Endodermal cell (in vitro differentiated cells): ENCODE data around the gene PSENEN. TPM values are rescaled to one million over a fixed set of nuclear protein-coding genes. Genes with fewer than 3 reads are reported as not detected.

Source experiments
- DNase-seq: peaks from one replicate; pipeline ENCODE4 v3.0.0-alpha.2; 2017
- H3K27ac ChIP-seq: 2 replicates; pipeline ENCODE4 v1.5.1; 2013; ENCODE audit warnings: mild to moderate bottlenecking, low read depth, low read length, moderate library complexity
- H3K27me3 ChIP-seq: 2 replicates; pipeline ENCODE4 v1.6.1; 2013; ENCODE audit warnings: mild to moderate bottlenecking, low read length, moderate library complexity; ENCODE audit not compliant: insufficient read depth, control insufficient read depth, poor library complexity, severe bottlenecking
- H3K36me3 ChIP-seq: 2 replicates; pipeline ENCODE4 v1.7.0; 2013; ENCODE audit warnings: mild to moderate bottlenecking, low read length, moderate library complexity; ENCODE audit not compliant: control insufficient read depth, insufficient read depth
- H3K4me1 ChIP-seq: one replicate; pipeline ENCODE4 v1.7.0; 2013; ENCODE audit warnings: low read length; ENCODE audit not compliant: control insufficient read depth, insufficient read depth
- H3K4me3 ChIP-seq: 2 replicates; pipeline ENCODE4 v1.5.1; 2013; ENCODE audit warnings: mild to moderate bottlenecking, low read length, moderate library complexity
- H3K9ac ChIP-seq: 2 replicates; pipeline ENCODE4 v1.6.1; 2013; ENCODE audit warnings: mild to moderate bottlenecking, low read length, moderate library complexity; ENCODE audit not compliant: poor library complexity, severe bottlenecking; ENCODE audit errors: extremely low read depth
- H3K9me3 ChIP-seq: 2 replicates; pipeline ENCODE4 v1.6.1; 2013; ENCODE audit warnings: mild to moderate bottlenecking, low read length, moderate library complexity; ENCODE audit not compliant: control insufficient read depth
- H3K27ac Mint-ChIP-seq: 2 replicates; pipeline ENCODE4 v1.8.0; 2020; ENCODE audit warnings: mixed read lengths
- H3K27me3 Mint-ChIP-seq: 2 replicates; pipeline ENCODE4 v1.8.0; 2021; ENCODE audit warnings: mild to moderate bottlenecking, mixed read lengths; ENCODE audit not compliant: insufficient read depth
- H3K36me3 Mint-ChIP-seq: 2 replicates; pipeline ENCODE4 v1.8.0; 2020; ENCODE audit warnings: low read depth, mixed read lengths
- H3K4me1 Mint-ChIP-seq: 2 replicates; pipeline ENCODE4 v1.8.0; 2020; ENCODE audit warnings: mixed read lengths
- H3K4me3 Mint-ChIP-seq: 2 replicates; pipeline ENCODE4 v1.8.0; 2020; ENCODE audit warnings: mild to moderate bottlenecking, moderate library complexity, mixed read lengths
- H3K9me3 Mint-ChIP-seq: 2 replicates; pipeline ENCODE4 v1.8.0; 2020; ENCODE audit warnings: mild to moderate bottlenecking, mixed read lengths
- CTCF ChIP-seq: fragments of 200-600 bp; sonication (generic); conservative IDR thresholded peaks from 2 replicates; pipeline ENCODE4 v1.5.0; 2021; ENCODE audit warnings: antibody characterized with exemption, mild to moderate bottlenecking
- WGBS, 2 experiments: methylation state at CpG; one replicate each; pipeline versions ENCODE4 v1.1.5 to v1.1.7; 2013; ENCODE audit warnings: missing lambda C conversion rate in 2 of 2, mixed read lengths in 1 of 2; ENCODE audit not compliant: insufficient coverage in 1 of 2, insufficient read length in 1 of 2; 5-methylcytosine and 5-hydroxymethylcytosine counted together
- total RNA-seq, 2 donors: library from RNA; stranded (reverse); fragmentation: NEBNext Ultra II Directional in 1 of 2; extraction: Animal tissue kit (Norgen Biotek cat#: 25700) in 1 of 2; gene quantifications; 2 replicates in 1 of 2; 3 replicates in 1 of 2; pipeline ENCODE4 v1.2.1, GENCODE V29; 2021

The PSENEN gene
- total RNA-seq, 2 donors from 2014 or later: 101 to 109 TPM

- Histone ChIP-seq H3K9ac (no peak overlapping the region), H3K4me3 (no peak overlapping the region), H3K27me3 (no peaks in the 10 kb centered on the region), H3K4me1 (no peaks in the 10 kb centered on the region), H3K36me3 (peaks cover 77% of the 10 kb centered on the region), H3K27ac (no peak overlapping the region), H3K9me3 (no peaks in the 10 kb centered on the region)
- 93 to 95% methylated on average over 10 to 19 of the region's 19 CpGs for WGBS, 2 experiments
- H3K27me3 Mint-ChIP-seq: no peaks in the 10 kb centered on the region
- H3K27ac Mint-ChIP-seq: no peak overlapping the region
- no peaks in the 10 kb centered on the region for H3K9me3 Mint-ChIP-seq
- no peak overlapping the region for H3K4me3 Mint-ChIP-seq
- no peak for DNase-seq
- H3K4me1 Mint-ChIP-seq: no peaks in the 10 kb centered on the region
- H3K36me3 Mint-ChIP-seq: peaks cover 78% of the 10 kb centered on the region
- no peak for TF ChIP-seq CTCF
Measured at GRCh38 chr19:35727956-35728706, 17.3 kb upstream of the PSENEN start.

DNA sequence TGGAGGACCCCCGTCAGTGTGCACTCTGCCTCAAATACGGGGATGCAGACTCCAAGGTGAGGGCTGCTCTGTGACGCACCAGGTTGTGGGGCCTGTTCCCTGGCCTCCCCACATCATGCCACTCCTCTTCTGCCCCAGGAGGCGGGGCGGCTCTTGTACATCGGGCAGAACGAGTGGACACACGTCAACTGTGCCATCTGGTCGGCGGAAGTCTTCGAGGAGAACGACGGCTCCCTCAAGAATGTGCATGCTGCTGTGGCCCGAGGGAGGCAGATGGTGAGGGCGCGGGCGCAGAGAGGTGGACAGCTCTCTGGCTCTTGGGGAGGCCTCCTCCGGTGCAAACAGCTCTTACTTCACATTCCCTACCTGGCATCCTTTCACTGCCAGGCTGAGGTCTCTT is 16.4 kb upstream of the PSENEN start:
- peaks cover 75% of the 10 kb centered on the region for H3K36me3 Mint-ChIP-seq

GRCh38 chr19:35729763-35730162 is 15.7 kb upstream of the PSENEN start:
- H3K27ac Mint-ChIP-seq: no peak overlapping the region
- Histone ChIP-seq H3K9ac (no peak overlapping the region), H3K27ac (no peak overlapping the region), H3K36me3 (peaks cover 77% of the 10 kb centered on the region), H3K9me3 (no peaks in the 10 kb centered on the region), H3K27me3 (no peaks in the 10 kb centered on the region), H3K4me3 (no peak overlapping the region), H3K4me1 (no peaks in the 10 kb centered on the region)
- no peaks in the 10 kb centered on the region for H3K27me3 Mint-ChIP-seq
- 91 to 97% methylated on average over 11 of the region's 11 CpGs for WGBS, 2 experiments
- no peaks in the 10 kb centered on the region for H3K9me3 Mint-ChIP-seq
- no peak for DNase-seq
- H3K4me1 Mint-ChIP-seq: no peaks in the 10 kb centered on the region
- no peak for TF ChIP-seq CTCF
- no peak overlapping the region for H3K4me3 Mint-ChIP-seq
- H3K36me3 Mint-ChIP-seq: peaks cover 75% of the 10 kb centered on the region

More for the DNA sequence above, 16.4 kb upstream of the PSENEN start:
- no peaks in the 10 kb centered on the region for H3K4me1 Mint-ChIP-seq
- 97% methylated on average over 12 to 18 of the region's 18 CpGs for WGBS, 2 experiments
- H3K27ac Mint-ChIP-seq: no peak overlapping the region
- peaks cover 76% of the 10 kb centered on the region for H3K36me3 ChIP-seq
- H3K4me1 ChIP-seq: no peaks in the 10 kb centered on the region
- no peaks in the 10 kb centered on the region for H3K27me3 Mint-ChIP-seq
- H3K27ac ChIP-seq: no peak overlapping the region
- H3K9me3 Mint-ChIP-seq: no peaks in the 10 kb centered on the region
- no peaks in the 10 kb centered on the region for H3K9me3 ChIP-seq
- H3K9ac ChIP-seq: no peak overlapping the region
- no peak for TF ChIP-seq CTCF
- no peak overlapping the region for H3K4me3 ChIP-seq
- no peaks in the 10 kb centered on the region for H3K27me3 ChIP-seq
- no peak for DNase-seq
- no peak overlapping the region for H3K4me3 Mint-ChIP-seq
